Endodermal cell (in vitro differentiated cells): ENCODE results near the gene ZBTB42. TPM values are rescaled to one million over a fixed set of nuclear protein-coding genes. Genes with fewer than 3 reads are reported as not detected.

Source experiments
- DNase-seq: peaks from one replicate; pipeline ENCODE4 v3.0.0-alpha.2; 2017
- H3K27ac ChIP-seq: 2 replicates; pipeline ENCODE4 v1.5.1; 2013; ENCODE audit warnings: mild to moderate bottlenecking, low read depth, low read length, moderate library complexity
- H3K27me3 ChIP-seq: 2 replicates; pipeline ENCODE4 v1.6.1; 2013; ENCODE audit warnings: mild to moderate bottlenecking, low read length, moderate library complexity; ENCODE audit not compliant: insufficient read depth, control insufficient read depth, poor library complexity, severe bottlenecking
- H3K36me3 ChIP-seq: 2 replicates; pipeline ENCODE4 v1.7.0; 2013; ENCODE audit warnings: mild to moderate bottlenecking, low read length, moderate library complexity; ENCODE audit not compliant: control insufficient read depth, insufficient read depth
- H3K4me1 ChIP-seq: one replicate; pipeline ENCODE4 v1.7.0; 2013; ENCODE audit warnings: low read length; ENCODE audit not compliant: control insufficient read depth, insufficient read depth
- H3K4me3 ChIP-seq: 2 replicates; pipeline ENCODE4 v1.5.1; 2013; ENCODE audit warnings: mild to moderate bottlenecking, low read length, moderate library complexity
- H3K9ac ChIP-seq: 2 replicates; pipeline ENCODE4 v1.6.1; 2013; ENCODE audit warnings: mild to moderate bottlenecking, low read length, moderate library complexity; ENCODE audit not compliant: poor library complexity, severe bottlenecking; ENCODE audit errors: extremely low read depth
- H3K9me3 ChIP-seq: 2 replicates; pipeline ENCODE4 v1.6.1; 2013; ENCODE audit warnings: mild to moderate bottlenecking, low read length, moderate library complexity; ENCODE audit not compliant: control insufficient read depth
- H3K27ac Mint-ChIP-seq: 2 replicates; pipeline ENCODE4 v1.8.0; 2020; ENCODE audit warnings: mixed read lengths
- H3K27me3 Mint-ChIP-seq: 2 replicates; pipeline ENCODE4 v1.8.0; 2021; ENCODE audit warnings: mild to moderate bottlenecking, mixed read lengths; ENCODE audit not compliant: insufficient read depth
- H3K36me3 Mint-ChIP-seq: 2 replicates; pipeline ENCODE4 v1.8.0; 2020; ENCODE audit warnings: low read depth, mixed read lengths
- H3K4me1 Mint-ChIP-seq: 2 replicates; pipeline ENCODE4 v1.8.0; 2020; ENCODE audit warnings: mixed read lengths
- H3K4me3 Mint-ChIP-seq: 2 replicates; pipeline ENCODE4 v1.8.0; 2020; ENCODE audit warnings: mild to moderate bottlenecking, moderate library complexity, mixed read lengths
- H3K9me3 Mint-ChIP-seq: 2 replicates; pipeline ENCODE4 v1.8.0; 2020; ENCODE audit warnings: mild to moderate bottlenecking, mixed read lengths
- CTCF ChIP-seq: fragments of 200-600 bp; sonication (generic); conservative IDR thresholded peaks from 2 replicates; pipeline ENCODE4 v1.5.0; 2021; ENCODE audit warnings: antibody characterized with exemption, mild to moderate bottlenecking
- WGBS, 2 experiments: methylation state at CpG; one replicate each; pipeline versions ENCODE4 v1.1.5 to v1.1.7; 2013; ENCODE audit warnings: missing lambda C conversion rate in 2 of 2, mixed read lengths in 1 of 2; ENCODE audit not compliant: insufficient coverage in 1 of 2, insufficient read length in 1 of 2; 5-methylcytosine and 5-hydroxymethylcytosine counted together
- total RNA-seq, 2 donors: library from RNA; stranded (reverse); fragmentation: NEBNext Ultra II Directional in 1 of 2; extraction: Animal tissue kit (Norgen Biotek cat#: 25700) in 1 of 2; gene quantifications; 2 replicates in 1 of 2; 3 replicates in 1 of 2; pipeline ENCODE4 v1.2.1, GENCODE V29; 2021

Gene ZBTB42
- total RNA-seq, 2 donors from 2014 or later: 7.7 to 8.4 TPM

- H3K4me3 ChIP-seq: no peak overlapping the region
- Mint-ChIP-seq H3K4me3 (no peak overlapping the region), H3K9me3 (peaks cover 13% of the 10 kb centered on the region), H3K27me3 (no peaks in the 10 kb centered on the region), H3K36me3 (peaks cover 55% of the 10 kb centered on the region), H3K27ac (no peak overlapping the region), H3K4me1 (no peaks in the 10 kb centered on the region)
- H3K4me1 ChIP-seq: no peaks in the 10 kb centered on the region
- H3K27ac ChIP-seq: no peak overlapping the region
- peaks cover 6% of the 10 kb centered on the region for H3K9me3 ChIP-seq
- peaks cover 55% of the 10 kb centered on the region for H3K36me3 ChIP-seq
- WGBS, 2 experiments: 90 to 98% methylated on average over 9 to 13 of the region's 13 CpGs
- no peak overlapping the region for H3K9ac ChIP-seq
- TF ChIP-seq CTCF: no peak
- DNase-seq: no peak
- no peaks in the 10 kb centered on the region for H3K27me3 ChIP-seq
Observed at GRCh38 chr14:104775073-104775489, 25.8 kb upstream of the ZBTB42 start.

DNA sequence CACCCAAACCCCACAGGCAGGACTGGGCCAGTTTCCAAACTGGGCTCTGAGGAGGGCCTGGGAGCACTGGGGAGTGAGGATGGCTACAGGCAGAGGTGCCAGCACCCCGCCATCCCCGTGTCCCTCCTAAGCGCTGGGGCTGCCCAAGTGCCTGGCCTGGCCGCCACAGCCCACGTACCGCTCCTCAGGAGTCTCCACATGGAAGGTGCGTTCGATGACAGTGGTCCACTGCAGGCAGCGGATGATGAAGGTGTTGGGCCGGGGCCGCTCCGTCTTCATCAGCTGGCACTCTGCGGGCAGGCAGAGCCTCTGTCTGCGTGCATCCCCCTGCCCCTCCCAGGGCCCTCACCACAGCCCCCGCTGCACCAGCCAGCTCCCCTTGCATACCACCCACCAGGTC, 24.4 kb upstream of the ZBTB42 start:
- H3K36me3 Mint-ChIP-seq: peaks cover 43% of the 10 kb centered on the region
- no peaks in the 10 kb centered on the region for H3K27me3 Mint-ChIP-seq
- no peak overlapping the region for H3K9ac ChIP-seq
- H3K9me3 ChIP-seq: peaks cover under 1% of the 10 kb centered on the region
- no peaks in the 10 kb centered on the region for H3K4me1 Mint-ChIP-seq
- H3K4me1 ChIP-seq: no peaks in the 10 kb centered on the region
- 96 to 97% methylated on average over 11 to 15 of the region's 15 CpGs for WGBS, 2 experiments
- no peak overlapping the region for H3K4me3 ChIP-seq
- peaks cover 53% of the 10 kb centered on the region for H3K36me3 ChIP-seq
- H3K27ac ChIP-seq: no peak overlapping the region
- no peak for DNase-seq
- H3K27ac Mint-ChIP-seq: no peak overlapping the region
- TF ChIP-seq CTCF: no peak
- H3K4me3 Mint-ChIP-seq: no peak overlapping the region
- no peaks in the 10 kb centered on the region for H3K27me3 ChIP-seq
- peaks cover 6% of the 10 kb centered on the region for H3K9me3 Mint-ChIP-seq

- H3K27ac Mint-ChIP-seq: no peak overlapping the region
Observed at GRCh38 chr14:104776961-104777807, 23.7 kb upstream of the ZBTB42 start.

More at GRCh38 chr14:104776961-104777807, 23.7 kb upstream of the ZBTB42 start:
- peaks cover 36% of the 10 kb centered on the region for H3K36me3 Mint-ChIP-seq
- no peaks in the 10 kb centered on the region for H3K9me3 ChIP-seq
- 37 to 93% methylated on average over 3 to 16 of the region's 16 CpGs for WGBS, 2 experiments
- no peaks in the 10 kb centered on the region for H3K27me3 ChIP-seq
- peak; percentile 65 for DNase-seq
- TF ChIP-seq CTCF: peak; percentile 51
- H3K9ac ChIP-seq: no peak overlapping the region
- H3K4me3 Mint-ChIP-seq: no peak overlapping the region
- peaks cover under 1% of the 10 kb centered on the region for H3K9me3 Mint-ChIP-seq
- peak overlapping the region; percentile 77 for H3K27ac ChIP-seq
- peaks cover 46% of the 10 kb centered on the region for H3K36me3 ChIP-seq
- H3K4me1 Mint-ChIP-seq: no peaks in the 10 kb centered on the region
- H3K4me3 ChIP-seq: no peak overlapping the region
- no peaks in the 10 kb centered on the region for H3K27me3 Mint-ChIP-seq
- no peaks in the 10 kb centered on the region for H3K4me1 ChIP-seq
